NCI-H2227 treated with DMSO at 0.1 percent for 48 hours (cell line): Measurements from ENCODE around the gene SNX17.
A peak's percentile ranks its signal among the peaks of the same experiment; 100 is the strongest.
"Not testable (repeated sequence)": the region's sequence is repeated elsewhere in the genome, so short reads cannot be mapped to it uniquely, and the experiment has no call there.

ENCODE experiments used
- DNase-seq: peaks from one replicate; lab custom pipeline; 2025; lab: John Stamatoyannopoulos, UW

SNX17 gene, protein sequence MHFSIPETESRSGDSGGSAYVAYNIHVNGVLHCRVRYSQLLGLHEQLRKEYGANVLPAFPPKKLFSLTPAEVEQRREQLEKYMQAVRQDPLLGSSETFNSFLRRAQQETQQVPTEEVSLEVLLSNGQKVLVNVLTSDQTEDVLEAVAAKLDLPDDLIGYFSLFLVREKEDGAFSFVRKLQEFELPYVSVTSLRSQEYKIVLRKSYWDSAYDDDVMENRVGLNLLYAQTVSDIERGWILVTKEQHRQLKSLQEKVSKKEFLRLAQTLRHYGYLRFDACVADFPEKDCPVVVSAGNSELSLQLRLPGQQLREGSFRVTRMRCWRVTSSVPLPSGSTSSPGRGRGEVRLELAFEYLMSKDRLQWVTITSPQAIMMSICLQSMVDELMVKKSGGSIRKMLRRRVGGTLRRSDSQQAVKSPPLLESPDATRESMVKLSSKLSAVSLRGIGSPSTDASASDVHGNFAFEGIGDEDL

DNA sequence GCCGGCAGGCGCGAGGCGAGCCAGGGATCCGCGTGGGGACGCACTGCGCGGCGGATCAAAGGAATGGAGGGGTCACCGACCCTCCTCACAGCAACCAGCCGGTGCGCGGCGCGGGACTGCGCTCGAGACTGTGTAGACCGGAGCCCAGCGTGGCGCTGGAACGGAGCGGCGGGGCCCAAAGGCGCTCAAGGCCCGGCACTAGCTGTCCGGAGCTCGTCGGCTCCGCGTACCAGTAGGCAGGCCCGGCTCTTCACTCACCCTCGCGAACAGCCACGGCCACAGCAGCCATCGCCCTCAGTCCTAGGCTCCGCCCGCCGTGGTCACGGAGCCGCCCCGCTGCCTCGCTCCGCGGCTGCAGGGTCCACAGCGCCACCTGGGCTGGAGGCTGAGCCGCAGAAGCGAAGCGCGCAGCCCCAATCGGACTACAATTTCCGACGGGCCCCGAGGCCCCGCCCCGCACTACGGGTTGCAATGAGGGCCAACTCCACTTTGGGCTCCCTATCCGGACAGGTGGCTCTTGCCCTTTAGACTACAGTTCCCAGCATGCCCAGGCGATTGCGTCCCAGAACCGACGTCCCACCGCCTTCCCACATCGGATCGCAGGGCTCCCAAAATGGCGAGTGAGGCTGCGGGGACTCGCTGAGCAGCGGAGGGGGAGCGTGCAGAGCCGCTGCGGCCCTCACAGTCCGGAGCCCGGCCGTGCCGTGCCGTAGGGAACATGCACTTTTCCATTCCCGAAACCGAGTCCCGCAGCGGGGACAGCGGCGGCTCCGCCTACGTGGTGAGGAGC lies at the start of gene SNX17, which contains the start of gene EIF2B4:
Gene SNX17, plus strand, starts transcription at position 591 of the 790 bp plus-strand sequence. Its CDS starts 128 bp downstream, at position 719.
Gene EIF2B4, minus strand, starts transcription at position 313 of the 790 bp plus-strand sequence. Its CDS starts 24 bp downstream, at position 289.
- DNase-seq, result peak; percentile 98

DNA sequence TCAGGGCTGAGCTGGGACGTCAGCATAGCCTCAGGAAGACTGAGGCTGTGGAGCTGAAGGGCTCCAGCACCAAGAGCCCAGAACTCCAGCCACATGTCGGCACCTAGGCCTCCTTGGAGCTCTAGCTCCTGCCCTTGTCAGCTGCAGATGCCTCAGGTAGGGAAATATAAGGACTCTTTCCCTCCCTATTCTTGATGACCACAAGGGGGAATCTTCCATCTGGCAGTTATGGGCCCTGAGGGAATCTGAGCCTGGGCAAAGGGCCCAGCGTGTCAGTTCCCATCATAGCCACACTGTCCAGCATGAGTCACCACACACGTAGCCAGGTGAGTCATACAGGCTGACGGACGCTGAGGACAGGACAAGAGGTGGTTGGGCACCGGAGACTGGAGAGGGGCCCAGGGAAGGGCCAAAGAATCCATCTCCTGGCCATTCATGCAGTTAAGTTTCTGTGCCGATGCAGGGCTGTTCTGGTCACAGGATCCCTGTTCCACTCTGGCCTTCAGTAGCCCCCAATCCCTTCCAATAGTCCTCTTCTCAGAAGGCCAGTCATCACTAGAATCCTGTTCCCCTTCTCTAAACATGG lies 49.4 kb upstream of the SNX17 start:
- DNase-seq, result no peak

DNA sequence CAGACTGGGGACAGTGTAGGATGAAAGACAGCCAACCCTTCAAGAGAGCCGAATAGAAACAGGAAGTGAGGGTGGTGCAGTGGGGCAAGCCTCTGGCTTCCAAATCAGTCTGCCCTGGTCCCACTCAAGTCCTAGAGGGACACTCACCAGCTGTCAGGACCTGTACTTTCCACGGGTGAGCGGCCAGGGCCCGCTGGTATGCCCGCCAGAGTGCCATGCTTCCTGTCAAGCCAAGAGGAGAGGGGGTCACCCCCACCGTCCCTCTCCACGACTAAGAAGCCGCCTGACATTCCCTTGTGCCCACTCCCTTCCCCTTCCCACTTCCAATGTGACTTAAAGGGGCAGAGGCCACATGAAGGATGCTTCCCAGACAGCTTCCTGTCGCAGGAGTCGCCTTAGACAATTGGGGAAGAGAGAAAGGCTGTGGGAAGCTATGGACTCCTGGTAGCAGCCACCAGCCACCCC lies 48.1 kb upstream of the SNX17 start:
- no peak for DNase-seq

DNA sequence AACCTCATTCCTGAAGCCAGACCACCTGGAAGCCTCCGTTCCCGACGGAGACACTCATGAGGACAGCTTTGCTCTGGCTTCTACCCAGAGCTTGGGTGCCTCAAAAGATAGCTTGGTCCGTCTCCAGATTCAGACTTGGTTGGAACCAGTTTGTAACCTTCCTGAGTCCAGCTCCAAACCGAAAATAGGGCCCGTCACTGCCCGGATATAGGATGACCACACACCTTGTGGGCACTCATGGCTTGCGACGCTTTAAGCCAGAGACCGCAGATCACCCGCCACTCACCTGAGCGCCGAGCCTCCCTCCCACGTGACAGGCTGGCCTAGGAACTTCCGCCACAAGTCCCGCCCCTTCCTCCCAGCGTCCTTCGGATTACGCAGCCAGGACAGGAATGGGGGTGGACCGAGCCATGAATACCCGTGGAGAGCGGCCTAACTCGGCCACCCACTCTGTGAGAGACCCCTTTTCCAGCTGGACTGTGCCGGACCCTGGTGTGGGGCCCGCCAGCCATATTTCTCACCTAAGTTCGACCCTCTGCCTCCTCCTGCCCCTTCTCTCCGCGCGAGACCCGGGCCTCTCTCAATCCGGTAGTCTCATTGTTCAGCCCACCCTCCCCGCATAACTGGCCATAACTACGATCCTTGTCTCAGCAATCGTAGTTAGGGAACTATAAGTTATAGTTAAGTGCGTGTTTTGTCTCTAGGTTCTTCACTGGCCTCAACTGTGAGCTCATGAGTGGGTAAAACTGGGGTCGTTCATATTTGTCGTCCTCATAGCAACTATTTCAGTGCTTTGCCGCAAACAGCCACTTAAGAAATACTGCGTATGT lies 47.4 kb upstream of the SNX17 start, which contains the start of gene MPV17:
Gene MPV17, minus strand, starts transcription at position 332 of the 830 bp plus-strand sequence. CDS start 580 bp downstream, outside the sequence.
- DNase-seq, result peak; percentile 89

DNA sequence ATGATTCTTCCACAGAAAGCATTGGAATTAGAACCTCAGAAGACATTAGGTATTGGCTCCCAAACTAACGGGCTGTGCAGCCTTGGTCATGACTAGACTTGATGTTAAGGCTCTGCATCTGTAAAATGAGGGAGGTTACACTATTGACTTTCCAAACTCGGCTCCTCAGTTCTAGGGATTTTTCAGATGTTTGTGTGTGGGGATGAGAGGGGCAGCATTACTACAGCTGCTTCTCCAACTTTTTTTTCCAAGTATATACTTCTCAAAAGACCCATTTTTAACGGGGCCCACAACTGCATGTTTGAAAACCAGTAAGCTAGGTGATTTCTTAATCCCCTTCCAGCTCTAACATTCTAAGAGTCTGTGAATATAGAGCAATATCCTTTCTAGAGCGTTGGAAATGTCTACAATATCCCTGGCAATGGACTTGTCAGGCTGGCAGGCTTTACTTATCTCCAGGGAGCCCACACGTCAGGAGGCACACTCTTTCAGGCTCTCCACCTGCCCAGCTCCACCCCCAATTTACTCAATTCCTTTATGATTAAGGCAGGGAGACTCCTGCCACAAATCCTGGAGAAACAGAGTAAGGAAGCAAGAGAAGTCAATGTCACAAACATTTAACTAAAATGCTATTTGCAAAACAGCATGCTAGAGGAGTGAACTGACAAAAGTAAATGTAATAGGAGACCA lies 46.7 kb upstream of the SNX17 start:
- DNase-seq, result peak; percentile 14

DNA sequence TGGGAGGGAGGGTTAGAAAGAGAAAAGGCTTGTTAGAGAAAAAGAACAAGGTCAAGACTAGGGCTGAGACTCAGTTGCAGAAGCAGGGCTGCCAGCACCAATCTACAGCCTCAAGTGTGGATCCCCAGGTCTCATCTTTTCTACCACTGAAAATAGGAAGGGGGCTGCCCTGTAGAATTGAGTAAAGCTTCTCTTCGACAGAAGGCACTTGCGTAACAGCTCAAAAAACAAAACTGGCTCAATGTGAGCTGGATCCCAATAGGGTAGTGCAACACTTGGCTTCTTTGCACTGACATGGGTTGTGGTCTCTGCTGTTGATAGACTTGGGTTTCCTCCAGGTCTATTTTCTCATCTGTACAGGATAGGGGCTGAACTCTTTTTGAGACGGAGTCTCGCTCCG lies 45.7 kb upstream of the SNX17 start:
- DNase-seq, result no peak

DNA sequence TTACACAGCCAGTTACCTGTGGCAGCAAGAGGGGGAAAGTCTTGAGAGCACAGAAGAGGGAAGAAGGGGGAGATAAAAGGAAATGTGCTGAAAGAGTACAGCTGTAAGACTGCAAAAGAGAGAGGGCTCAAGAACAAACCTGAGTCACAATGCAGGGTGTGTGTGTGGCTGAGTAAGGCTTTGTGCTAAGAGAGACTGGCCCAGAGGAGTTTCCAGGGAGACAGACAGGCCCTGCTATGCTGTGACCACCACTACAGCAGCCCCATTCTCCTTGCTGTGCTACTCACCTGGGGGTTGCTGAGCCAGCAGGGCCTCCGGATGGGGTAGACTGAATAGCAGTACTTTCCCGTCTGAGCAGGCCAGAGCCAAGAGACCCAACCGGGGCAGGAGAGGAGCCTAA lies 35.1 kb upstream of the SNX17 start:
- no peak for DNase-seq

DNA sequence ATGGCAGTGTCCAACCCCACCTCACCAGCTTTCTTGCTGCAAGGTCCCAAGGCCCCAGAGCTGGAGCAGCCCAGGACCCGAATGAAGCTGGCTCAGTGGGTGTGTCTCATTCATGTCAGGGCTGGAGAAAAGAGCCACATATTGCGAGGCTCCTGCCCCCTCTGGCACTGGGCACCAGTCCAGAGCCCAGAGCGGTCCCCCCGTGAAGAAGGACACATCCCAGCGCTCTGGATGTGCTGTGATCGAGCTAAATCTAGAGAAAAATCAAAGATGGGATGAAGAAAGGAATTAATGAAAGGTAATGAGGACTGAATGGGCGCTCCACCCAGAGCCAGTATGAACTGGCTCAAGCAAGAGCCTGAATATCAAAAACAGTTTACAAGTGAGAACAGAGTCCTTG lies 34.2 kb upstream of the SNX17 start:
- no peak for DNase-seq

DNA sequence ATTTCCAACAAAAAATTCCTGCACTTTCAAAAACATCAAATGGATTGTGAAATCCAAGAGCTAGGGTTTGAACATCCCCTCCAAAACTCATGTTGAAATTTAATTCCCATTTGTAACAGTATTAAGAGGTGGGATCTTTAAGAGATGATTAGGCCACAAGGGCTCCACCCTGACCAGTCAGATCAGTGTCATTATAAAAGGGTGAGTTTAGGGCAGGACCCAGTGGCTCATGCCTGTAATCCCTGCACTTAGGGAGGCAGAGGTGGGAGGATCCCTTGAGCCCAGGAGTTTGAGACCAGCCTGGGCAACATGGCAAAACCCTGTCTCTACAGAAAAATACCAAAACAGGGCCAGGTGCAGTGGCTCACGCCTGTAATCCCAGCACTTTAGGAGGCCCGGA lies 22.8 kb upstream of the SNX17 start:
- DNase-seq, result no peak

DNA sequence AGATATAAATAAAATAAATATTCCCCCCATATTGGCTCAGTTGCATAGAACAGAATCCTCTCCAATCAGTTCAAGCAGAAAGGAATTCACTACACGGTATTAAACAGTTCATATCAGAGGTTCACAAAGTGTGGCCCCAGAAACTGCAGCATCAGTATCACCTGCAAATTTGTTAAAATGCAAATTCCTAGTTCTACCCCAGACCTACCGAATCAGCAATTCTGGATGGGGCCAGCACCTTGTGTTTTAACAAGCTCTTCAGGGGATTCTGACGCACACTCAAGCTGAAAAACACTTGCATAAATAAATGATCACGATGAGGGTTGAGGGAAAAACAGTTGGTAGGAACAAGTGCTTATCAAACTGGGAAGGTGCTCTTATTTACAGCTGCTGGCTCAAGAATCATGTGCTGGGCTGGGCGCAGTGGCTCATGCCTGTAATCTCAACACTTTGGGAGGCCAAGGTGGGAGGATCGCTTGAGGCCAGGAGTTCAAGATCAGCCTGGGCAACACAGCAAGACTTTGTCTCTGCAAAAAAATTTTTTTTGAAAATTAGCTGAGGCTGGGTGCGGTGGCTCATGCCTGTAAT lies 20.2 kb upstream of the SNX17 start:
- no peak for DNase-seq

DNA sequence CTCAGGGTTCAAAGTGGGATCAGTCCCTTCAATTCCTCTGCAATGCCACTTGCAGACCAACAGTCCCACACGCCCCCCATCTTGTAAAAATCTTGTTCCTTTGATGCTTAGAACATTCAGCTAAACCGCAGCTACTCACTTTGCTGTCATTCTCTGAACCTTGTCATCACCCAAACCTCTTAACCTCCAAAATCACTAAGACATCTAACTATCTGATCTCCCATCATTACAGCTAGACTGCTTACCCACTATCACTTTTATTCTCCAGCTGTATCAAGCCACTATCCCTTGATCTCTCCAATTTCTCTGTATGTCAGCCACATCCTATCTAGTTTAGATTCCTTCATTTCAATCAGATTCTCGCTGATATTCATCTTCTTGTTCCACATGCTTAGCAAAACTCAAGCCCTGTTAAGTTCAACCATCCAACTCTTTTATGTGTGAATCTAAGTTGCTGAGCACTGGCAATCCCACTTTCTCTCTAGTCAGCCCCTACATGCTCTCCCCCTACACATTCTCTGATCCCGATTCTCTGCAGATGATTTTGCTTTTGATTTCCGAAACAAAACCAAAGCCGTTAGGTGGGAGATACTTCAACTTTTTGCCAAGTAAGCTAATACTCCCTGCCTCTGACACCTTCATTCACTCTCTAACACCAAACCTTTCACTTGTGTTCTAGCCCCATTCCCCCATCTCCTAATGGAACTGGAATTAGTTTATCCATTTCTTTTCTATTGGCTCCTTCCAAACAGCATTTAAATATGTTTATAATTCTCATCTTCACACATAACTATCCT lies 18.4 kb upstream of the SNX17 start:
- DNase-seq, result no peak

DNA sequence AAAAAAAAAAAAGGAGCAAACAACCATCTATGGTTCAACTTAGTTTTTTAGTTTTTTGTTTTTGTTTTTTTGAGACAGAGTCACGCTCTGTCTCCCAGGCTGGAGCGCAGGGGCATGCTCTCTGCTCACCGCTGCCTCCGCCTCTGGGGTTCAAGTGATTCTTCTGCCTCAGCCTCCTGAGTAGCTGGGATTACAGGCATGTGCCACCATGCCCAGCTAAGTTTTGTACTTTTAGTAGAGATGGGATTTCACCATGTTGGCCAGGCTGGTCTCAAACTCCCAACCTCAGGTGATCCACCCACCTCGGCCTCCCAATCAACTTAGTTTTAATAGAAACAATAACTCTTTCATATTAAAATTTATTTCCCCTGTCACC lies 17.0 kb upstream of the SNX17 start:
- not testable (repeated sequence) for DNase-seq

DNA sequence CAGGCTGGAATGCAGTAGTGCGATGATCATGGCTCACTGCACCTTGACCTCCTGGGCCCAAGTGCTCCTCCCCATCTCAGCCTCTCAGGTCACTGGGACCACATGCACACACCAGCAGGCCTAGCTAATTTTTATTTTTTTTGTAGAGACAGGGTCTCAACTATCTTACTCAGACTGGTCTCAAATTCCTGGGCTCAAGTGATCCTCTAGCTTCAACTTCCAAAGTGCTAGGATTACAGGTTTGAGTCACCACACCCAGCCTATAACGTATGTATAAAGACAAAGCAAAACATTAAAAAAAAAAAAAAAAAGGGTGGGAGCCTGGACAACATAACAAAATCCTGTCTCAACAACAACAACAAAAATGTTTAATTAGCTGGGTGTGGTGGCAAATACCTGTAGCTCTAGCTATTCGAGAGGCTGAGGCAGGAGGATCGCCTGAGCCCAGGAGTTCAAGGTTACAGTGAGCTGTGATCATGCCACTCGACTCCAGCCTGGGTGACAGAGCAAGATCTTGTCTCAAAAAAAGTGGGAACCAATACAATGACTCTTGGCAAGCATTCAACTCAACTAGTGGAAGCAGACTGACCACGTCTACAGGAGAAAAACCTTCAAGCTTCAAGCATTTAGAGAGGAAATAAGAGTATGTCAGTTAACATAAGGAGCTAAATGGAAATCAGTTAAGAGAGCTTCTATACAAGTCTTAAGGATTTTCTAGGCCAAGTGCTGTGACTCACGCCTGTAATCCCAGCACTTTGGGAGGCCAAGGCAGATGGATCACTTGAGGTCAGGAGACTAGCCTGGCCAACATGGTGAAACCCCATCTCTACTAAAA lies 16.4 kb upstream of the SNX17 start:
- no peak for DNase-seq

DNA sequence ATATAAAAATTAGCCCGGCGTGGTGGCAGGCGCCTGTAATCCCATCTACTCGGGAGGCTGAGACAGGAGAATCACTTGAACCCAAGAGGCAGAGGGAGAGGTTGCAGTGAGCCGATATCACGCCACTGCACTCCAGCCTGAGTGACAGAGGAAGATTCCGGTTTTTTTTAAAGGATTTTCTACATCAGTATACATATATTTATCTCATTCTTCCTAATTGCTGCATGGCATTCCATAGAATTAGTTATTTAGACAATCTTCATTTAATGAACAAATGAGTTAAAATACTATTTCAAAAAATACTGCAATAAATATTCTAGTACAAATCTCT lies 15.9 kb upstream of the SNX17 start:
- no peak for DNase-seq

DNA sequence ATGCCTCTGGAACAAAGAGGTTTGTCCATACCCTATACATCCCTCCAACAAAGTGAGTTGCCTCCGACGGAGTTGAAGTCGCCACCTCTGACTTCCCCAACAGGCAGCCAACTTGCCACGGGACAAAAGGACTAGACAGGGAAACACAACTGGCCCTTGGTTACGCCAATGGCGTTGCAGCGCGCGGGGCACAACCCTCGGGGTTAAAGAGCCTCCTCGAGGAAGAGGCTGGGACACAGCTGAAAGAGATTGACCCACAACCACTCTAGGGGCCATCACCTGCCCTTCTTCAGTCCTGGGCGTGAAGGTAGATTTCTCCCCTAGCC lies 14.4 kb upstream of the SNX17 start:
- DNase-seq, result no peak

DNA sequence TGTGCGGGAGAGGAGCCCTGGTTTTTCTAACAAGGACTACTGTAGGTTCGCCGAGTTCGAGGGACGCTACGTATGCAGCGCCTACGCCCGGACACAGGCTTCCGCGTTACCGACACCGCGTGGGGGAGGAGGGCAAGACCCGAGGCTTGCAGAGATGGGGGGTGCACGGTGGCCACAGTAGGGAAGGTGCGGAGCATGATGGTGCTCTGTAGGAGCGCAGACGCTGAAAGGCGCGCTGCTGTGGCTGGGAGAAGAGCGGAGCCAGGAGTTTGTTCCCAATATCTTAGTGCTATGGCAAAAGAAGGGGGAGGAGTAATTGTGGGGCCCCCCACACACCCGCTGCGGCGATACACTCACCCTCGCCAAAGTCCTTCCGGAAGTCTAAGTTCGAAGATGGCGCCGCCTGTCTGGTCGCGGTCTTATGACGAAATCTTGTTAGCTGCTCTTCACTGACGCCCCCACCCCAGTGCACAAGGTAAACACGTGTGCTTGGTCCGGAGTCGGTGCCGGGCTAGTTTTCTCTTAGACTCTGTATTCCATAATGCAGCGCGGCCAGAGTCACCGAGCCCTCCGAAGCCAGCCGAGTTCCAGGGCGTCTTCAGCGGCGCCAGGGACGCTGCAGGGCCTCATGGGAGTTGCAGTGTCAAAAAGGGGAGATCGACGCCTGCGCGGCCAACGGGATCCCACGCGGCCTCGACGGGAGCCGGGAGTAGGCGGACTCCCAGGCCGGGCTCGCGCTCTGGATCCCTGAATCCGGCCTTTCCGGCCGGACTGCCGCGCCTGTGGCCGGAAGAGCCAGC lies 13.8 kb upstream of the SNX17 start, which contains the start of gene GTF3C2:
Gene GTF3C2, minus strand, starts transcription at position 383 of the 800 bp plus-strand sequence. CDS start 13,210 bp downstream, outside the sequence.
- DNase-seq, result peak; percentile 98

DNA sequence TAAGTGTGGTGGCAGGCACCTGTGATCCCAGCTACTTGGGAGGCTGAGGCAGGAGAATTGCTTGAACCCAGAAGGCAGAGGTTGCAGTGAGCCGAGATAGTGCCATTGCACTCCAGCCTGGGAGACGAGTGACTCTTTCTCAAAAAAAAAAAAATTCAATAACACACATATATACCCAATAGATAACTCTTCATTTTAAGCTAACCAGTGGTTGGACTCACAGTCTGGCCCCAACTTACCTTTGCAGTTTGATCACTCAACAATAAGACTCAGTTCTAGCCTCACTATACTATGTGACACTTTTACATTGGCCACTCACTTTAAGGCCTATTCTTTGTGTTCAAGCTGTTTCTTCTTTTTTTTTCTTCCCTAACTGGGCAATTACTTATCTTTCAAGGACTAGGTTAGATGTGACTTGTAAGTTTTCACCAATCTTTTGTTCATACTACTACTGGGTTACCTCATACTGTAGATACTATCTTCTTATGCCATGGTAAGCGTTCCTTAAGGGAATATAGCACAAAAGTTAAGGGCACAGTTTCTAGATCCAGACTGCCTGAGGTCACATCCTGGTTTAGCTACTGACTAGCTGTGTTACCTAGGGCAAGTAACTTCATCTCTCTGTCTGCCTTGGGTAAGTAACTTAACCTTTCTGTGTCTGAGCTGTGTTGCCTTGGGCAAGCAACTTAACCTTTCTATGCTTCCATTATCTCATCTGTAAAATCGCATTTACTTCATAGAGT lies 7.6 kb upstream of the SNX17 start:
- no peak for DNase-seq
